Measurements from ENCODE around the gene ATOSA. TPM values are rescaled to one million over a fixed set of nuclear protein-coding genes. Genes with fewer than 3 reads are reported as not detected.
A peak's percentile ranks its signal among the peaks of the same experiment; 100 is the strongest.

The ATOSA gene
- total RNA-seq, 2 experiments from 2014 or later: 34.1 to 96.8 TPM

- Histone ChIP-seq H4K20me1 (ENCODE audit: insufficient read depth, low read length) (no peaks in the 10 kb centered on the region), H3K9me2 (ENCODE audit: insufficient read depth, low read length) (no peaks in the 10 kb centered on the region), H3K27ac (ENCODE audit: low read depth, low read length, poor library complexity, severe bottlenecking) (no peak overlapping the region), H3K4me1 (ENCODE audit: insufficient read depth, low read length, poor library complexity, severe bottlenecking) (peaks cover 21% of the 10 kb centered on the region), H3K4me2 (ENCODE audit: low read length) (no peak overlapping the region), H3K36me3 (ENCODE audit: insufficient read depth, low read length) (peaks cover 21% of the 10 kb centered on the region), H2AFZ (ENCODE audit: low read length) (no peak overlapping the region), H3K79me2 (ENCODE audit: insufficient read depth, low read depth, low read length) (no peaks in the 10 kb centered on the region), H3K9me3 (ENCODE audit: low read length) (no peaks in the 10 kb centered on the region), H3K4me3 (ENCODE audit: low read depth, low read length, poor library complexity, severe bottlenecking) (no peak overlapping the region)
- no peak for TF ChIP-seq EZH2phosphoT487 (IDR thresholded peaks at IDR 0.05; ENCODE audit: borderline replicate concordance, low read depth, low read length)
- no peak for TF ChIP-seq CTCF (conservative IDR thresholded peaks at IDR 0.05; ENCODE audit: low read length)
- POLR2A ChIA-PET: interaction anchor here (0.7 to 1.7 kb wide), 4 partner anchors 9 to 20 kb away, joined by 3 to 7 read pairs (median 6); no protein-coding TSS in a partner anchor
- CTCF ChIA-PET (ENCODE audit: unreplicated experiment): no interaction called here
- intact Hi-C loops (cut with micrococcal nuclease; ENCODE audit: unreplicated experiment): no loop called here
- DNase-seq (ENCODE audit: low spot score): no peak
- BruUV-seq (replicated peaks): no TSS peak
Measured at GRCh38 chr15:52689562-52689961, 10.4 kb upstream of the ATOSA start.

GRCh38 chr15:52683580-52683979 lies 4.4 kb upstream of the ATOSA start:
- peak overlapping the region; percentile 92 for H3K4me2 ChIP-seq (ENCODE audit: low read length)
- H3K36me3 ChIP-seq (ENCODE audit: insufficient read depth, low read length): peaks cover 5% of the 10 kb centered on the region; the same call in 1 of the 2 replicates
- CTCF ChIA-PET (ENCODE audit: unreplicated experiment): interaction anchor here (0.5 to 1.4 kb wide), 2 partner anchors 26 to 391 kb away, joined by 3 to 7 read pairs; no protein-coding TSS in a partner anchor
- peak overlapping the region; percentile 80 for H3K4me3 ChIP-seq (ENCODE audit: low read depth, low read length, poor library complexity, severe bottlenecking)
- peaks cover 67% of the 10 kb centered on the region for H3K4me1 ChIP-seq (ENCODE audit: insufficient read depth, low read length, poor library complexity, severe bottlenecking)
- peaks cover 19% of the 10 kb centered on the region; the same call in 1 of the 2 replicates for H3K79me2 ChIP-seq (ENCODE audit: insufficient read depth, low read depth, low read length)
- TF ChIP-seq EZH2phosphoT487 (IDR thresholded peaks at IDR 0.05; ENCODE audit: borderline replicate concordance, low read depth, low read length): no peak
- no peak for TF ChIP-seq CTCF (conservative IDR thresholded peaks at IDR 0.05; ENCODE audit: low read length)
- H3K9me3 ChIP-seq (ENCODE audit: low read length): no peaks in the 10 kb centered on the region
- no peaks in the 10 kb centered on the region for H3K9me2 ChIP-seq (ENCODE audit: insufficient read depth, low read length)
- H3K27ac ChIP-seq (ENCODE audit: low read depth, low read length, poor library complexity, severe bottlenecking): peak overlapping the region; percentile 99
- peak; percentile 86 for DNase-seq (ENCODE audit: low spot score)
- BruUV-seq (replicated peaks): no TSS peak
- POLR2A ChIA-PET: interaction anchor here (1.0 to 8.2 kb wide), 6 partner anchors 9 to 459 kb away, joined by 5 to 76 read pairs (median 10); no protein-coding TSS in a partner anchor
- peak overlapping the region; percentile 51; the same call in 1 of the 2 replicates for H2AFZ ChIP-seq (ENCODE audit: low read length)
- no peaks in the 10 kb centered on the region for H4K20me1 ChIP-seq (ENCODE audit: insufficient read depth, low read length)
- intact Hi-C loops (cut with micrococcal nuclease; ENCODE audit: unreplicated experiment): loop anchor here (5.0 kb wide), 1 partner anchor 216 kb away; no protein-coding TSS in a partner anchor

GRCh38 chr15:52682781-52683180 lies 3.6 kb upstream of the ATOSA start:
- Histone ChIP-seq H3K9me2 (ENCODE audit: insufficient read depth, low read length) (no peaks in the 10 kb centered on the region), H3K4me3 (ENCODE audit: low read depth, low read length, poor library complexity, severe bottlenecking) (peak overlapping the region; percentile 80), H3K4me1 (ENCODE audit: insufficient read depth, low read length, poor library complexity, severe bottlenecking) (peaks cover 67% of the 10 kb centered on the region), H4K20me1 (ENCODE audit: insufficient read depth, low read length) (no peaks in the 10 kb centered on the region), H2AFZ (ENCODE audit: low read length) (peak overlapping the region; percentile 51), H3K79me2 (ENCODE audit: insufficient read depth, low read depth, low read length) (peaks cover 19% of the 10 kb centered on the region; the same call in 1 of the 2 replicates), H3K36me3 (ENCODE audit: insufficient read depth, low read length) (peaks cover under 1% of the 10 kb centered on the region; the same call in 1 of the 2 replicates), H3K9me3 (ENCODE audit: low read length) (no peaks in the 10 kb centered on the region), H3K4me2 (ENCODE audit: low read length) (peak overlapping the region; percentile 92), H3K27ac (ENCODE audit: low read depth, low read length, poor library complexity, severe bottlenecking) (peak overlapping the region; percentile 99)
- ChIA-PET POLR2A (interaction anchor here (0.6 to 8.2 kb wide), 14 partner anchors 10 to 1252 kb away, joined by 3 to 76 read pairs (median 4); partner anchors contain the start of gene ARPP19), CTCF (ENCODE audit: unreplicated experiment) (interaction anchor here (1.4 kb wide), 1 partner anchor 27 kb away, joined by 7 read pairs; no protein-coding TSS in a partner anchor)
- DNase-seq (ENCODE audit: low spot score): peak; percentile 68
- intact Hi-C loops (cut with micrococcal nuclease; ENCODE audit: unreplicated experiment): loop anchor here (5.0 kb wide), 1 partner anchor 215 kb away; no protein-coding TSS in a partner anchor
- TF ChIP-seq EZH2phosphoT487 (IDR thresholded peaks at IDR 0.05; ENCODE audit: borderline replicate concordance, low read depth, low read length) (no peak), CTCF (conservative IDR thresholded peaks at IDR 0.05; ENCODE audit: low read length) (no peak)
- no TSS peak for BruUV-seq (replicated peaks)

Measured in OCI-LY7 (cell line).